GM23248 (cell line): ENCODE results near the gene CFAP20. TPM values are rescaled to one million over a fixed set of nuclear protein-coding genes. Genes with fewer than 3 reads are reported as not detected.
"Not testable (repeated sequence)": the region's sequence is repeated elsewhere in the genome, so short reads cannot be mapped to it uniquely, and the experiment has no call there.

Experiments
- DNase-seq: peaks from one replicate; pipeline ENCODE4 v3.0.0-alpha.2; 2015
- H2AFZ ChIP-seq: fragments of 200-600 bp; sonication (generic); 2 replicates; pipeline ENCODE4 v1.6.1; 2016; ENCODE audit warnings: antibody characterized with exemption
- H3F3A ChIP-seq: fragments of 200-600 bp; sonication (generic); 2 replicates; pipeline ENCODE4 v1.6.1; 2016; ENCODE audit warnings: mild to moderate bottlenecking, antibody characterized with exemption, mixed run types; ENCODE audit not compliant: insufficient read depth
- H3K27ac ChIP-seq: fragments of 200-600 bp; sonication (generic); 2 replicates; pipeline ENCODE4 v1.5.1; 2016; ENCODE audit warnings: mild to moderate bottlenecking
- H3K27me3 ChIP-seq: fragments of 200-600 bp; sonication (generic); replicated peaks from 2 replicates; pipeline ENCODE4 v1.6.1; 2016; ENCODE audit warnings: mild to moderate bottlenecking; ENCODE audit not compliant: insufficient read depth
- H3K36me3 ChIP-seq: fragments of 200-600 bp; sonication (generic); 2 replicates; pipeline ENCODE4 v1.6.1; 2016; ENCODE audit warnings: low read depth, mild to moderate bottlenecking
- H3K4me1 ChIP-seq: fragments of 200-600 bp; sonication (generic); 2 replicates; pipeline ENCODE4 v1.6.1; 2016; ENCODE audit warnings: mild to moderate bottlenecking; ENCODE audit not compliant: insufficient read depth
- H3K4me2 ChIP-seq: fragments of 200-600 bp; sonication (generic); one replicate; pipeline ENCODE4 v1.6.1; 2016; ENCODE audit warnings: mild to moderate bottlenecking; ENCODE audit not compliant: unreplicated experiment
- H3K4me3 ChIP-seq: fragments of 200-600 bp; sonication (generic); 2 replicates; pipeline ENCODE4 v1.5.1; 2016; ENCODE audit warnings: mild to moderate bottlenecking
- H3K79me2 ChIP-seq: fragments of 200-600 bp; sonication (generic); 2 replicates; pipeline ENCODE4 v1.6.1; 2016; ENCODE audit warnings: mild to moderate bottlenecking; ENCODE audit not compliant: insufficient read depth
- H3K9ac ChIP-seq: fragments of 200-600 bp; sonication (generic); 2 replicates; pipeline ENCODE4 v1.6.1; 2016; ENCODE audit warnings: mild to moderate bottlenecking
- H3K9me2 ChIP-seq: fragments of 200-600 bp; sonication (generic); 2 replicates; pipeline ENCODE4 v1.6.1; 2016; ENCODE audit warnings: mixed run types, mild to moderate bottlenecking, moderate library complexity; ENCODE audit not compliant: insufficient read depth
- H3K9me3 ChIP-seq: fragments of 200-600 bp; sonication (generic); one replicate; pipeline ENCODE4 v1.6.1; 2017; ENCODE audit warnings: low read depth
- H4K20me1 ChIP-seq: fragments of 200-600 bp; sonication (generic); 2 replicates; pipeline ENCODE4 v1.6.0; 2016; ENCODE audit not compliant: insufficient read depth
- EZH2 ChIP-seq: fragments of 200-600 bp; sonication (generic); IDR thresholded peaks from 2 replicates; pipeline ENCODE4 v1.6.1; 2018; ENCODE audit warnings: antibody characterized with exemption, mild to moderate bottlenecking; ENCODE audit not compliant: insufficient read depth, poor library complexity, severe bottlenecking
- EZH2phosphoT487 ChIP-seq: fragments of 200-600 bp; sonication (generic); IDR thresholded peaks from 2 replicates; pipeline ENCODE4 v1.6.1; 2018; ENCODE audit warnings: antibody characterized with exemption, moderate library complexity, mild to moderate bottlenecking, low read depth; ENCODE audit not compliant: insufficient read depth
- WGBS, 2 experiments: methylation state at CpG; one replicate each; pipeline ENCODE4 v1.1.6; 2015 to 2017; ENCODE audit warnings: low lambda C conversion rate in 2 of 2, low coverage in 1 of 2; ENCODE audit errors: missing lambda C conversion rate in 2 of 2; 5-methylcytosine and 5-hydroxymethylcytosine counted together
- in situ Hi-C: fragments of 300-500 bp; cut with MboI; formaldehyde crosslinking; loops from 2 replicates; pipeline ENCODE4 v1.15.0; 2020
- polyA plus RNA-seq: library from polyadenylated mRNA; unstranded; fragments of >200 nt; fragmentation: Nextera tagmentation; extraction: Ambion mirVana; gene quantifications from 2 replicates; pipeline ENCODE4 v1.2.1, GENCODE V29; 2016
- small RNA-seq: library from RNA; depleted of rRNA; stranded (forward); fragments of <200 nt; gene quantifications from one replicate; pipeline ENCODE3, GENCODE V24; 2014; ENCODE audit warnings: low read depth, low replicate concordance
- total RNA-seq: library from RNA; depleted of rRNA; stranded (reverse); fragments of >200 nt; shearing (Covaris generic); gene quantifications from 2 replicates; pipeline ENCODE4 v1.2.3, GENCODE V29; 2014; rRNA removed

Gene CFAP20
- total and polyA plus RNA-seq, 2 experiments from 2014 or later = 49.5 to 77.2 TPM

- TF ChIP-seq EZH2 (no peak), EZH2phosphoT487 (no peak)
- 72 to 80% methylated on average over 4 of the region's 4 CpGs for WGBS, 2 experiments
- Histone ChIP-seq H4K20me1 (no peaks in the 10 kb centered on the region), H3K4me3 (no peak overlapping the region), H2AFZ (no peak overlapping the region), H3K9ac (no peak overlapping the region), H3K4me1 (no peaks in the 10 kb centered on the region), H3K36me3 (no peaks in the 10 kb centered on the region), H3F3A (no peaks in the 10 kb centered on the region), H3K9me3 (no peaks in the 10 kb centered on the region), H3K79me2 (no peaks in the 10 kb centered on the region), H3K9me2 (no peaks in the 10 kb centered on the region), H3K4me2 (no peak overlapping the region), H3K27ac (no peak overlapping the region), H3K27me3 (no peaks in the 10 kb centered on the region)
- in situ Hi-C loops = no loop called here
- no peak for DNase-seq
These were observed 54.5 kb downstream of the CFAP20 start for GRCh38 chr16:58074657-58075056.

GRCh38 chr16:58073086-58073485 is 56.1 kb downstream of the CFAP20 start:
- H3K27me3 ChIP-seq, H3K9ac ChIP-seq, in situ Hi-C loops, DNase-seq, H3K27ac ChIP-seq, H3K4me3 ChIP-seq, H3K79me2 ChIP-seq, H4K20me1 ChIP-seq, H3K4me2 ChIP-seq, H3K9me3 ChIP-seq, H3K4me1 ChIP-seq, H3K36me3 ChIP-seq, H3F3A ChIP-seq, H3K9me2 ChIP-seq, H2AFZ ChIP-seq: not testable (repeated sequence)
- 69 to 76% methylated on average over 2 of the region's 2 CpGs for WGBS, 2 experiments

GRCh38 chr16:58072134-58072533 is 57.0 kb downstream of the CFAP20 start:
- H3K79me2 ChIP-seq, H3K27me3 ChIP-seq, in situ Hi-C loops: not testable (repeated sequence)

GRCh38 chr16:58070585-58070984 is 58.6 kb downstream of the CFAP20 start:
- no peak for DNase-seq
- in situ Hi-C loops = no loop called here
- Histone ChIP-seq H3K79me2 (no peaks in the 10 kb centered on the region), H3K4me2 (no peak overlapping the region), H3K27me3 (no peaks in the 10 kb centered on the region), H3F3A (no peaks in the 10 kb centered on the region), H3K4me1 (no peaks in the 10 kb centered on the region), H4K20me1 (no peaks in the 10 kb centered on the region), H3K27ac (no peak overlapping the region), H3K4me3 (no peak overlapping the region), H3K9ac (no peak overlapping the region), H2AFZ (no peak overlapping the region), H3K36me3 (no peaks in the 10 kb centered on the region), H3K9me2 (no peaks in the 10 kb centered on the region), H3K9me3 (no peaks in the 10 kb centered on the region)
- TF ChIP-seq EZH2phosphoT487 (no peak), EZH2 (no peak)
- 85 to 87% methylated on average over 4 of the region's 4 CpGs for WGBS, 2 experiments

More at GRCh38 chr16:58072134-58072533, 57.0 kb downstream of the CFAP20 start:
- WGBS, 2 experiments = 37 to 38% methylated on average over 5 of the region's 5 CpGs
- not testable (repeated sequence) for H3K9me3 ChIP-seq, H3K4me1 ChIP-seq, DNase-seq, H3K9me2 ChIP-seq, H3K27ac ChIP-seq, H3K9ac ChIP-seq, H3K4me2 ChIP-seq, H3F3A ChIP-seq, H3K4me3 ChIP-seq, H3K36me3 ChIP-seq, H4K20me1 ChIP-seq, H2AFZ ChIP-seq

Small RNAs within 50 kb of the gene (small RNA-seq; reads per million reads assigned to genes)
- gene RF00019 = not detected

Other genes starting within 250 kb of the CFAP20 start
- gene CNGB1, start 158.3 kb downstream of the CFAP20 start, total RNA-seq = not detected in 2 replicates
- not detected in 2 replicates for gene CNGB1, start 158.3 kb downstream of the CFAP20 start, polyA plus RNA-seq
- 0.63 and 8.2 TPM in 2 replicates for gene ZNF319, start 128.7 kb downstream of the CFAP20 start, total RNA-seq
- 4.6 and 4.9 TPM in 2 replicates for gene ZNF319, start 128.7 kb downstream of the CFAP20 start, polyA plus RNA-seq
- gene USB1, start 128.0 kb downstream of the CFAP20 start, total RNA-seq = 7.6 and 19.7 TPM in 2 replicates
- 48.4 and 48.6 TPM in 2 replicates for gene USB1, start 128.0 kb downstream of the CFAP20 start, polyA plus RNA-seq
- 1.4 and 1.6 TPM in 2 replicates for gene MMP15, start 103.6 kb downstream of the CFAP20 start, total RNA-seq
- 0.39 and 0.45 TPM in 2 replicates for gene MMP15, start 103.6 kb downstream of the CFAP20 start, polyA plus RNA-seq
- gene CSNK2A2, start 68.7 kb upstream of the CFAP20 start, total RNA-seq = 13.2 and 16.6 TPM in 2 replicates
- gene CSNK2A2, start 68.7 kb upstream of the CFAP20 start, polyA plus RNA-seq = 26.7 and 27.4 TPM in 2 replicates
- gene PRSS54, start 165.6 kb upstream of the CFAP20 start, total RNA-seq = not detected in 2 replicates
- not detected in 2 replicates for gene PRSS54, start 165.6 kb upstream of the CFAP20 start, polyA plus RNA-seq